Heart left ventricle (tissue), 13 donors: ENCODE data around the gene PRKG1.

Experiments used
- CTCF ChIP-seq, 12 donors: fragments of 200-600 bp; sonication (generic) in 4 of 12; IDR thresholded peaks; one replicate each; pipeline versions ENCODE4 v1.5.0 to v1.8.0; 2018 to 2022; ENCODE audit warnings: antibody characterized with exemption in 12 of 12, mild to moderate bottlenecking in 5 of 12
- POLR2A ChIP-seq, 2 donors: fragments of 450-650 bp; IDR thresholded peaks; one replicate each; pipeline ENCODE4 v1.6.1; 2017; ENCODE audit warnings: antibody characterized with exemption in 2 of 2, mild to moderate bottlenecking in 2 of 2, moderate library complexity in 2 of 2
- donor health status: ischemic (EF 13 %, LVEDD 7.1; RV severe dilation, severe dysfunction).
- donor health status: DM: no; HTN: yes; CAD: no.
- donor health status: DM: no; HTN: no; CAD: no.
- donor health status: ischemic (EF 25% LVEDD 6.9; RV normal size, moderate dysfunction).
- donor health status: ischemic (EF 25% LVEDD 5.7; RV mildly dilated, moderate dysfunction).
- donor health status: ischemic (EF 35%, LVEDD 5.7; RV mildly dilated, moderate dysfunction).
- donor health status: nonischemic (EF 11% LVEDD 7.7; RV severe dilation, severe dysfunction).
- donor health status: DM: yes; HTN: yes; CAD: no.
- donor health status: PGD.
- donor health status: ischemic (EF 29% LVEDD 5.4; RV normal size, mild dysfunction).
- donor health status: nonischemic (EF 23%, LVEDD 6.1; RV moderate dilation, normal function).

GRCh38 chr10:51367694-51368093 is 293.4 kb downstream of the PRKG1 start:
- TF ChIP-seq CTCF (IDR thresholded peaks at IDR 0.05) (no peak), POLR2A (IDR thresholded peaks at IDR 0.05) (no peak)
